Colonic mucosa (tissue), 4 donors: ENCODE measurements around the gene KCNK17. TPM values are rescaled to one million over a fixed set of nuclear protein-coding genes. Genes with fewer than 3 reads are reported as not detected.
"Not testable (repeated sequence)": the region's sequence is repeated elsewhere in the genome, so short reads cannot be mapped to it uniquely, and the experiment has no call there.

Source experiments
- DNase-seq: peaks from one replicate; pipeline ENCODE4 v3.0.0-alpha.2; 2020
- H3K27ac ChIP-seq: fragments of 200-600 bp; one replicate; pipeline ENCODE4 v1.8.0; 2021
- H3K27me3 ChIP-seq: fragments of 200-600 bp; one replicate; pipeline ENCODE4 v1.8.0; 2021
- H3K36me3 ChIP-seq: fragments of 200-600 bp; one replicate; pipeline ENCODE4 v1.8.0; 2021
- H3K4me1 ChIP-seq: fragments of 200-600 bp; one replicate; pipeline ENCODE4 v1.8.0; 2021; ENCODE audit warnings: mild to moderate bottlenecking
- H3K4me3 ChIP-seq: fragments of 200-600 bp; one replicate; pipeline ENCODE4 v1.8.0; 2021
- H3K9ac ChIP-seq, 2 donors: one replicate each; pipeline ENCODE4 v1.7.0; 2013; ENCODE audit warnings: control low read depth in 2 of 2, low read depth in 2 of 2, low read length in 2 of 2
- H3K9me3 ChIP-seq: fragments of 200-600 bp; one replicate; pipeline ENCODE4 v1.8.0; 2021
- intact Hi-C: fragments of 100-400 bp; cut with DNase I; formaldehyde crosslinking; loops from one replicate; pipeline ENCODE4 v1.14.1; 2022
- total RNA-seq, 2 donors: library from RNA; stranded (reverse); fragmentation: NEBNext Ultra II Directional in 1 of 2; extraction: Animal tissue kit (Norgen Biotek cat#: 25700) in 1 of 2; gene quantifications; one replicate each; pipeline ENCODE4 v1.2.1, GENCODE V29; 2021
- TF ChIP-seq, protein P1 (sequence below): fragments of 200-600 bp; IDR thresholded peaks from one replicate; pipeline ENCODE4 v1.8.0; 2022; ENCODE audit warnings: antibody characterized with exemption, mild to moderate bottlenecking
- donor health status: healthy.
- donor health status: DM: no; HTN: no; CAD: no.
- donor health status: DM: no; HTN: no; CAD: no.

The KCNK17 gene
- total RNA-seq, 2 donors from 2014 or later, result not detected

DNA sequence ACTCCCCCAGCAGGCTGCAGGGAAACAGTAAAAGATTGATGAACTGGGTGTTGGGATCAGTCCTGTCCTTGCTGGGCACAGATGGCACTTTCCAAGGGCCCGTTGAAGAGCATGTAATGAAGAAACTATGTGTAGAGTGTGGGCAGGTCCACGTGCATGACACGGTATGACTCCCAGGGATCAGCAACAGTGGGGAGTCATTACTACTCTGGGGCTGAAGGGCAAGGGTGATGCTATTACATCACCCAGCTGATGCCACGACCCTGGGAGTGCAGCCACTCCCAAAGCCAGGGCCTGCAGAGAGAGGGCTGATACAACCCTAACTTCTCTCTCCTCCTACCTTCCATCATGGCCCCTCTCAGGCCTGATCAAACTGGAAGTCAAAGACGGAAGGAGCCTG lies 20.1 kb downstream of the KCNK17 start:
- intact Hi-C loops, result no loop called here
- Histone ChIP-seq H3K36me3 (no peaks in the 10 kb centered on the region), H3K27me3 (no peaks in the 10 kb centered on the region), H3K4me1 (no peaks in the 10 kb centered on the region), H3K4me3 (no peak overlapping the region), H3K9me3 (no peaks in the 10 kb centered on the region), H3K27ac (no peak overlapping the region), H3K9ac (no peak overlapping the region)
- DNase-seq, result no peak
- TF ChIP-seq, protein P1, sequence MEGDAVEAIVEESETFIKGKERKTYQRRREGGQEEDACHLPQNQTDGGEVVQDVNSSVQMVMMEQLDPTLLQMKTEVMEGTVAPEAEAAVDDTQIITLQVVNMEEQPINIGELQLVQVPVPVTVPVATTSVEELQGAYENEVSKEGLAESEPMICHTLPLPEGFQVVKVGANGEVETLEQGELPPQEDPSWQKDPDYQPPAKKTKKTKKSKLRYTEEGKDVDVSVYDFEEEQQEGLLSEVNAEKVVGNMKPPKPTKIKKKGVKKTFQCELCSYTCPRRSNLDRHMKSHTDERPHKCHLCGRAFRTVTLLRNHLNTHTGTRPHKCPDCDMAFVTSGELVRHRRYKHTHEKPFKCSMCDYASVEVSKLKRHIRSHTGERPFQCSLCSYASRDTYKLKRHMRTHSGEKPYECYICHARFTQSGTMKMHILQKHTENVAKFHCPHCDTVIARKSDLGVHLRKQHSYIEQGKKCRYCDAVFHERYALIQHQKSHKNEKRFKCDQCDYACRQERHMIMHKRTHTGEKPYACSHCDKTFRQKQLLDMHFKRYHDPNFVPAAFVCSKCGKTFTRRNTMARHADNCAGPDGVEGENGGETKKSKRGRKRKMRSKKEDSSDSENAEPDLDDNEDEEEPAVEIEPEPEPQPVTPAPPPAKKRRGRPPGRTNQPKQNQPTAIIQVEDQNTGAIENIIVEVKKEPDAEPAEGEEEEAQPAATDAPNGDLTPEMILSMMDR, result no peak

DNA sequence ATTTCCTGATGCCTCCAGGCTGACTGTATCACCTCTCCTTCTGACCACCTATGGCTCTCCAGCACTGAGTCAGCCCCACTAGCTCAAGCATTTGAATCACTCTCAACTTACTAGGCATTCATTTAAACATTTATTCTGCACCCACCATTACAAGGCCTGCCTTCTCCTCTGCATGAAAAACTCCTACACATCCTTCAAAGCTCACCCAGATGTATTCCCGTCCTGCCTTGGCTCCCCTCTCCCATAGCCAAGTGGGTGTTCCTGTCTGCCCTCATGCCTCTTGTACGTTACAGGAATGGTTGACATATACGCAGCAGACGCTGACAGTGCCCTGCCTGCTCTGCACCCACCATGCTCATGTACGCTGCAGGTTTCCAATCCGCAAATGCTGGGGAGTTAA lies 21.6 kb downstream of the KCNK17 start:
- Histone ChIP-seq H3K9ac (no peak overlapping the region), H3K9me3 (no peaks in the 10 kb centered on the region), H3K4me3 (no peak overlapping the region), H3K27ac (no peak overlapping the region), H3K4me1 (no peaks in the 10 kb centered on the region), H3K36me3 (no peaks in the 10 kb centered on the region), H3K27me3 (no peaks in the 10 kb centered on the region)
- intact Hi-C loops, result no loop called here
- TF ChIP-seq, protein P1, result no peak
- no peak for DNase-seq

DNA sequence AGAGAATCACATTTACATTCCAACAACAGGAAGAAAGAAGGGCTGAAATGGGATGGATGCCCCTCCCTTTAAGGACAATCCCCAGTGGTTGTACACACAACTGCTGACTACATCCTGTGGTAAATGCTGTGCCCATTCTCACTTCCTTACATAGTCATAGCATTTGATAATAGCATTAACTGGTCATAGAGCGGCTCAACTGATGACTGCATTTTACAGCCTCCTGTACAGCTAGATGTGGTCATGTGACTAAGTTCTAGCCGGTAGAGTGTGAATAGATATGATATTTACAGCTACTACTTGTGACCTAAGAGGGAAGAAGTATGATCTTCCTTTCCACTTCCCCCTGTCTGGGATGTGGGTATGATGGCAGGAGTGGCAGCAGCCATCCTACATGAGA lies 24.7 kb downstream of the KCNK17 start:
- H3K27me3 ChIP-seq, result no peaks in the 10 kb centered on the region
- no peaks in the 10 kb centered on the region for H3K4me1 ChIP-seq
- no peak overlapping the region for H3K9ac ChIP-seq
- no peaks in the 10 kb centered on the region for H3K9me3 ChIP-seq
- DNase-seq, result no peak
- H3K36me3 ChIP-seq, result no peaks in the 10 kb centered on the region
- H3K27ac ChIP-seq, result no peak overlapping the region
- H3K4me3 ChIP-seq, result no peak overlapping the region
- intact Hi-C loops, result no loop called here
- TF ChIP-seq, protein P1, result no peak

DNA sequence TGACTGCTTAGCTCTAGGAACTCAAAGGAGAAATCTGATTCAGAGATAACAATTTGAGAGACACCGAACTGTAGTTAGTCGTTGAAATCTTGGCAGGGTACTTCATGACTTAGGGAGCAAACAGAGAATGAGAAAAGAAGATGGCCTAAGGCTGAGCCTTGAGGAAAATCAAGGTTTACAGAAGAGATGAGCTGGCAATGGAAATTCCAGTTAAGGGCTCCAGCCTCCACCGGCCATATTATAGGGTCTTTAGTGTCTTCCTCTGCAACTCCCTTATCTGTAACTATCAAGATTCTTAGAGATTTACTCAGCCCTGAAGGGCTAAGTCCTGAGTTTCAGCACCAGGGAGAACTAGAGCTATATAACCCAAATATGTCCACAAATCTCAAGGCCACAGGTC lies 26.6 kb downstream of the KCNK17 start:
- Histone ChIP-seq H3K27me3 (no peaks in the 10 kb centered on the region), H3K4me3 (no peak overlapping the region), H3K9me3 (no peaks in the 10 kb centered on the region), H3K27ac (no peak overlapping the region), H3K9ac (no peak overlapping the region), H3K4me1 (no peaks in the 10 kb centered on the region), H3K36me3 (no peaks in the 10 kb centered on the region)
- DNase-seq, result no peak
- TF ChIP-seq, protein P1, result no peak
- intact Hi-C loops, result no loop called here

DNA sequence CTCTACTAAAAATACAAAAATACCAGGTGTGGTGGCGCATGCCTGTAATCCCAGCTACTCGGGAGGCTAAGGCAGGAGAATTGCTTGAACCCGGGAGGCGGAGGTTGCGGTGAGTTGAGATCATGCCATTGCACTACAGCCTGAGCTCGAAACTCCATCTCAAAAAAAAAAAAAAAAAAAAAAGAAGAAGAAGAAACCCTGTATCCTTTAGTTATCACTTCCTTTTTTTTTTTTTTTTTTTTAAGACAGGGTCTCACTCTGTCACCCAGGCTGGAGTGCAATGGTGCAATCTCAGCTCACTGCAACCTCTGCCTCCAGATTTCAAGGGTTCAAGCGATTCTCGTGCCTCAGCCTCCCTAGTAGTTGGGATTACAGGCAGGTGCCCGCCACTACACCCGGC lies 27.6 kb downstream of the KCNK17 start:
- H3K4me1 ChIP-seq, H3K9ac ChIP-seq, intact Hi-C loops, H3K27ac ChIP-seq, H3K27me3 ChIP-seq, H3K9me3 ChIP-seq, H3K4me3 ChIP-seq, DNase-seq, H3K36me3 ChIP-seq: not testable (repeated sequence)

DNA sequence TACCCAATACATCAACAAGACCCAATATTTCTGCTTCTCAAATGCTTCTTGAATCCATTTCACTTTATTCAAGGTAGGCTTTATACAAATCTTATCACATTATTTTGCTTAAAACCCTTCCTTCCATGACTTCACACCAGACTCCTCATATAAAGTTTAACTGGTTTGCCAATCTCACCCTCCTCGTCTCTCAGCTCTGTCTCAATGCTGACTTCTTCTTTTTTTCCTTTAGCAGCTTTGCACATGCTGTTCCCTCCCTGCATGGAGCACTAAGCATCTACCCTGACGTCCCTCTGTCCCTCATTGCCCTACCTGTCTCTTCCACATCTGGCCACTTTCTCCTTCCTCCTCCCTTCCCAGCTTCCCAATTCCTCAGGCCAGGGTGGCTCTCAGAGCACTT lies 31.4 kb downstream of the KCNK17 start:
- no peaks in the 10 kb centered on the region for H3K27me3 ChIP-seq
- TF ChIP-seq, protein P1, result no peak
- H3K4me3 ChIP-seq, result no peak overlapping the region
- no peaks in the 10 kb centered on the region for H3K36me3 ChIP-seq
- no peak for DNase-seq
- peaks cover 6% of the 10 kb centered on the region for H3K4me1 ChIP-seq
- H3K9me3 ChIP-seq, result no peaks in the 10 kb centered on the region
- H3K9ac ChIP-seq, result no peak overlapping the region
- no peak overlapping the region for H3K27ac ChIP-seq
- intact Hi-C loops, result no loop called here
